HepG2 (cell line): ENCODE data around the gene MRE11. TPM values are rescaled to one million over a fixed set of nuclear protein-coding genes. Genes with fewer than 3 reads are reported as not detected.
"Not testable (repeated sequence)": the region's sequence is repeated elsewhere in the genome, so short reads cannot be mapped to it uniquely, and the experiment has no call there.

Experiments used
- ATAC-seq: fragments of 200-7000 bp; cut with Tn5 transposase; 3 replicates; pipeline ENCODE4 v1.9.1; 2020; ENCODE audit warnings: mild to moderate bottlenecking, moderate library complexity
- BruUV-seq: library from RNA; stranded (reverse); fragments of 400-500 nt; replicated peaks from 2 replicates; lab custom pipeline; 2021; lab: Mats Ljungman, UMichigan
- CTCF ChIA-PET: fragments of 300-600 bp; formaldehyde crosslinking; extraction: SDS; loops from one replicate; lab custom pipeline; 2021; ENCODE audit warnings: low total read pairs, inconsistent platforms, low intra/inter-chr PET ratio; lab: Yijun Ruan, JAX
- POLR2A ChIA-PET: fragments of 350-600 bp; sonication (Branson Sonifier 250); formaldehyde crosslinking; loops from one replicate; lab custom pipeline; 2020; ENCODE audit warnings: antibody characterized with exemption, inconsistent platforms; lab: Yijun Ruan, JAX
- DNase-seq: peaks from one replicate; pipeline ENCODE4 v3.0.0-alpha.2; 2015; ENCODE audit warnings: low spot score
- FAIRE-seq: peaks from 3 replicates; lab custom pipeline; 2011; peaks lifted over from hg19 to GRCh38; lab: Jason Lieb, UNC
- H2AFZ ChIP-seq: one replicate; pipeline ENCODE4 v1.6.1; 2011; ENCODE audit warnings: low read length, inconsistent platforms
- H3K27ac ChIP-seq: fragments of 300-600 bp; 3 replicates; pipeline ENCODE4 v1.8.0; 2011; ENCODE audit warnings: mixed run types, mild to moderate bottlenecking, mixed read lengths, low read length, inconsistent platforms; ENCODE audit not compliant: insufficient read depth; ENCODE audit errors: extremely low read length
- H3K27me3 ChIP-seq, 2 experiments: fragments of 200-600 bp in 1 of 2; 2 replicates in 1 of 2; 3 replicates in 1 of 2; pipeline versions ENCODE4 v1.6.0 to v1.8.0; 2011; ENCODE audit warnings: low read length in 2 of 2, mild to moderate bottlenecking in 2 of 2, moderate library complexity in 2 of 2, inconsistent platforms in 1 of 2; ENCODE audit not compliant: insufficient read depth in 2 of 2, control insufficient read depth in 1 of 2
- H3K36me3 ChIP-seq, 2 experiments: fragments of 200-600 bp in 1 of 2; replicated peaks in 1 of 2; 2 replicates in 1 of 2; 3 replicates in 1 of 2; pipeline versions ENCODE4 v1.5.1 to v1.8.0; 2011; ENCODE audit warnings: low read length in 2 of 2, inconsistent platforms in 1 of 2; ENCODE audit not compliant: insufficient read depth in 2 of 2, control insufficient read depth in 1 of 2
- H3K4me1 ChIP-seq: 2 replicates; pipeline ENCODE4 v1.5.1; 2012; ENCODE audit warnings: low read length, inconsistent platforms; ENCODE audit not compliant: insufficient read depth
- H3K4me2 ChIP-seq: 2 replicates; pipeline ENCODE4 v1.6.0; 2011; ENCODE audit warnings: low read depth, low read length, inconsistent platforms
- H3K4me3 ChIP-seq, 3 experiments: fragments of 200-600 bp in 1 of 3; sonication (generic), shearing (Covaris generic) in 1 of 3; replicated peaks in 1 of 3; 2 replicates each; pipeline ENCODE4 v1.5.1; 2011 to 2016; ENCODE audit warnings: low read length in 3 of 3, inconsistent platforms in 2 of 3, low read depth in 2 of 3, mild to moderate bottlenecking in 2 of 3, control low read depth in 1 of 3, mixed read lengths in 1 of 3; ENCODE audit not compliant: insufficient read depth in 1 of 3
- H3K79me2 ChIP-seq: one replicate; pipeline ENCODE4 v1.6.1; 2011; ENCODE audit warnings: low read length, inconsistent platforms; ENCODE audit not compliant: insufficient read depth
- H3K9ac ChIP-seq: 2 replicates; pipeline ENCODE4 v1.6.0; 2011; ENCODE audit warnings: mild to moderate bottlenecking, low read depth, low read length, inconsistent platforms; ENCODE audit not compliant: insufficient read depth
- H3K9me3 ChIP-seq: 2 replicates; pipeline ENCODE4 v1.5.1; 2012; ENCODE audit warnings: mild to moderate bottlenecking, low read length
- H4K20me1 ChIP-seq: 2 replicates; pipeline ENCODE4 v1.6.0; 2011; ENCODE audit warnings: inconsistent platforms, mild to moderate bottlenecking, low read length, moderate library complexity; ENCODE audit not compliant: insufficient read depth
- WGBS: methylation state at CpG from one replicate; pipeline ENCODE4 v1.1.6; 2017; ENCODE audit warnings: low lambda C conversion rate; 5-methylcytosine and 5-hydroxymethylcytosine counted together
- in situ Hi-C: cut with HindIII; loops from 2 replicates; pipeline ENCODE4 v1.10.0; 2017; ENCODE audit warnings: low pct_unique_long_range_greater_than_20kb; ENCODE audit not compliant: extremely low pct_ligation_motif_present
- intact Hi-C: fragments of 100-400 bp; cut with micrococcal nuclease; formaldehyde crosslinking; loops from one replicate; pipeline ENCODE4 v1.10.0; 2022; ENCODE audit not compliant: unreplicated experiment
- microRNA counts: library from miRNA; unstranded; fragments of <30 nt; microRNA quantifications from one replicate; lab custom pipeline; 2015
- microRNA-seq: library from miRNA; unstranded; fragments of <30 nt; microRNA quantifications from one replicate; pipeline ENCODE4, GENCODE V29; 2020
- polyA plus RNA-seq, 8 experiments: library from polyadenylated mRNA; depleted of rRNA in 3 of 8; stranded (reverse) in 7 of 8; unstranded in 1 of 8; fragments of >200 nt; fragmentation: Illumina TruSeq in 4 of 8; extraction: Trizol in 4 of 8; gene quantifications; 2 replicates each; pipeline versions ENCODE4 v1.2.1 to v1.2.3, GENCODE V29; 2011 to 2016; ENCODE audit warnings: low read depth in 4 of 8, missing spikeins in 1 of 8, mixed read lengths in 1 of 8; ENCODE audit not compliant: insufficient read depth in 1 of 8
- small RNA-seq, 3 experiments: library from RNA; depleted of rRNA; stranded (forward); fragments of <200 nt; gene quantifications; one replicate each; pipeline ENCODE3, GENCODE V24; 2012; ENCODE audit warnings: low read depth in 2 of 3, low replicate concordance in 1 of 3; ENCODE audit not compliant: insufficient read length in 3 of 3, insufficient read depth in 2 of 3
- total RNA-seq, 5 experiments: library from RNA; depleted of rRNA; stranded (reverse); fragments of >200 nt; fragmentation: Illumina TruSeq; extraction: Trizol; gene quantifications; 2 replicates each; pipeline ENCODE4 v1.2.3, GENCODE V29; 2016; ENCODE audit warnings: low read depth in 1 of 5
- TF ChIP-seq, protein P1 (sequence below): sonication (generic); formaldehyde crosslinking; IDR thresholded peaks from 2 replicates; pipeline ENCODE4 v1.4.0; 2020; ENCODE audit warnings: missing genetic modification reagents, borderline replicate concordance

The MRE11 gene
- total and polyA plus RNA-seq, 2 of the 13 experiments (the other 11 are each of a cell fraction or from before 2014, with no cell fraction given), result 7.2 to 37.3 TPM

- ATAC-seq, H3K36me3 ChIP-seq, H3K27me3 ChIP-seq, DNase-seq, FAIRE-seq, intact Hi-C loops, H3K79me2 ChIP-seq, CTCF ChIA-PET, H3K4me1 ChIP-seq, H3K27ac ChIP-seq, H3K9me3 ChIP-seq, H3K9ac ChIP-seq, H4K20me1 ChIP-seq, H2AFZ ChIP-seq, POLR2A ChIA-PET, in situ Hi-C loops, BruUV-seq: not testable (repeated sequence)
- 0% methylated on average over 1 of the region's 6 CpGs for WGBS
- Histone ChIP-seq H3K4me2 (peak overlapping the region; percentile 45), H3K4me3 (peak overlapping the region in 2 of 3 experiments; percentile 12 to 33; a peak in 1 of 6 replicates)
- TF ChIP-seq, protein P1, sequence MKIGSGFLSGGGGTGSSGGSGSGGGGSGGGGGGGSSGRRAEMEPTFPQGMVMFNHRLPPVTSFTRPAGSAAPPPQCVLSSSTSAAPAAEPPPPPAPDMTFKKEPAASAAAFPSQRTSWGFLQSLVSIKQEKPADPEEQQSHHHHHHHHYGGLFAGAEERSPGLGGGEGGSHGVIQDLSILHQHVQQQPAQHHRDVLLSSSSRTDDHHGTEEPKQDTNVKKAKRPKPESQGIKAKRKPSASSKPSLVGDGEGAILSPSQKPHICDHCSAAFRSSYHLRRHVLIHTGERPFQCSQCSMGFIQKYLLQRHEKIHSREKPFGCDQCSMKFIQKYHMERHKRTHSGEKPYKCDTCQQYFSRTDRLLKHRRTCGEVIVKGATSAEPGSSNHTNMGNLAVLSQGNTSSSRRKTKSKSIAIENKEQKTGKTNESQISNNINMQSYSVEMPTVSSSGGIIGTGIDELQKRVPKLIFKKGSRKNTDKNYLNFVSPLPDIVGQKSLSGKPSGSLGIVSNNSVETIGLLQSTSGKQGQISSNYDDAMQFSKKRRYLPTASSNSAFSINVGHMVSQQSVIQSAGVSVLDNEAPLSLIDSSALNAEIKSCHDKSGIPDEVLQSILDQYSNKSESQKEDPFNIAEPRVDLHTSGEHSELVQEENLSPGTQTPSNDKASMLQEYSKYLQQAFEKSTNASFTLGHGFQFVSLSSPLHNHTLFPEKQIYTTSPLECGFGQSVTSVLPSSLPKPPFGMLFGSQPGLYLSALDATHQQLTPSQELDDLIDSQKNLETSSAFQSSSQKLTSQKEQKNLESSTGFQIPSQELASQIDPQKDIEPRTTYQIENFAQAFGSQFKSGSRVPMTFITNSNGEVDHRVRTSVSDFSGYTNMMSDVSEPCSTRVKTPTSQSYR (CRISPR knock-in tag), result 0 out of 2 replicates have a peak, but pooled peaks have one; percentile 68
These were observed 123.1 kb downstream of the MRE11 start for GRCh38 chr11:94370576-94370975.

MicroRNAs encoded within 50 kb of the gene (microRNA counts, 767-probe panel; counts per million panel counts)
- microRNA hsa-miR-548l (lab: Ali Mortazavi, UCI), result not detected

Small RNA genes lying within 50 kb of the gene (microRNA-seq; reads per million reads assigned to microRNA genes)
- gene MIR548L, result 17.2 reads per million, percentile 55 among the genes with 10 or more reads in this experiment

Small RNA genes lying within 50 kb of the gene (small RNA-seq; reads per million reads assigned to genes)
- gene MIR548L, result 0.20 to 16.4 (median 5.2) reads per million in 3 experiments

Other genes with a start within 250 kb of the MRE11 start
- not detected in 2 replicates for gene IZUMO1R, start 189.3 kb downstream of the MRE11 start, total RNA-seq (2016; rRNA removed; fragmentation: Illumina TruSeq; extraction: Trizol)
- gene IZUMO1R, start 189.3 kb downstream of the MRE11 start, polyA plus RNA-seq (2011; rRNA removed), result 0.12 TPM in 1 of 2 replicates, not detected in the other
- gene GPR83, start 92.4 kb downstream of the MRE11 start, total RNA-seq (2016; rRNA removed; fragmentation: Illumina TruSeq; extraction: Trizol), result 0.04 and 0.10 TPM in 2 replicates
- gene GPR83, start 92.4 kb downstream of the MRE11 start, polyA plus RNA-seq (2011; rRNA removed), result 0.11 and 0.26 TPM in 2 replicates
- 14.2 and 18.0 TPM in 2 replicates for gene ANKRD49, start 140 bp upstream of the MRE11 start, total RNA-seq (2016; rRNA removed; fragmentation: Illumina TruSeq; extraction: Trizol)
- 11.5 and 14.3 TPM in 2 replicates for gene ANKRD49, start 140 bp upstream of the MRE11 start, polyA plus RNA-seq (2011; rRNA removed)
- gene C11orf97, start 18.6 kb upstream of the MRE11 start, total RNA-seq (2016; rRNA removed; fragmentation: Illumina TruSeq; extraction: Trizol), result 0.35 TPM in 1 of 2 replicates, not detected in the other
- not detected in 2 replicates for gene C11orf97, start 18.6 kb upstream of the MRE11 start, polyA plus RNA-seq (2011; rRNA removed)
- 0.35 and 0.60 TPM in 2 replicates for gene FUT4, start 50.1 kb upstream of the MRE11 start, total RNA-seq (2016; rRNA removed; fragmentation: Illumina TruSeq; extraction: Trizol)
- 0.22 and 0.28 TPM in 2 replicates for gene FUT4, start 50.1 kb upstream of the MRE11 start, polyA plus RNA-seq (2011; rRNA removed)
- 0.15 TPM in 1 of 2 replicates, not detected in the other for gene PIWIL4, start 73.5 kb upstream of the MRE11 start, total RNA-seq (2016; rRNA removed; fragmentation: Illumina TruSeq; extraction: Trizol)
- gene PIWIL4, start 73.5 kb upstream of the MRE11 start, polyA plus RNA-seq (2011; rRNA removed), result 0.05 and 0.08 TPM in 2 replicates